Kidney capillary endothelial cell (primary cell): ENCODE measurements around the gene CIITA.

Experiments used
- DNase-seq: peaks from one replicate; pipeline ENCODE4 v3.0.0-alpha.2; 2018; ENCODE audit warnings: low spot score

Gene CIITA

GRCh38 chr16:10880594-10881452 is 3.8 kb downstream of the CIITA start:
- DNase-seq, result no peak

DNA sequence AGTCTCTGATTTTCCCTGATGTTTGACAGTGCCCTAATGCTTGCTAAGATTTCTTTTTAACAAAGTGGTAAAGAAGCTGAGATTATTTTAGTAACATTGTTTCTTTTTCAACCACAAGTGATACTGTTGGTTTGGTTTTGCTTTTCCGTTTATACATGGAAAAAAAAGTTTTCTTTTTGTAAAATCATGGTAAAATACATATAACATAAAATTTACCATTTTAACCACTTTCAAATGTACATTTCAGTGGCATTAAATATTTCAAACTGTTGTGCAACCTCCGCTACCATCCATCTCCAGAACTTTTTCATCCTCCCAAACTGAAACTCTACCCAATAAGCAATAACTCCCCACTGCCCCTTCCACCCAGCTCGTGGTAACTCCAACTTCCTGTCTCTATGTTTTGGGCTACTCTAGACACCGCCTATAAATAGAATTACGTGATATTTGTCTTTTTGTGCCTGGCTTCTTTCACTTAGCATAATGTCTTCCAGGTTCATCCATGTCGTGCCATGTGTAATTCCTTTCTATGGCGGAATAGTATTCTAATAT is 4.6 kb downstream of the CIITA start:
- no peak for DNase-seq

- no peak for DNase-seq
Observed at GRCh38 chr16:10883004-10883403, 6.0 kb downstream of the CIITA start.

GRCh38 chr16:10885246-10885645 is 8.2 kb downstream of the CIITA start:
- DNase-seq, result no peak

GRCh38 chr16:10888320-10888937 is 11.4 kb downstream of the CIITA start:
- DNase-seq, result no peak

DNA sequence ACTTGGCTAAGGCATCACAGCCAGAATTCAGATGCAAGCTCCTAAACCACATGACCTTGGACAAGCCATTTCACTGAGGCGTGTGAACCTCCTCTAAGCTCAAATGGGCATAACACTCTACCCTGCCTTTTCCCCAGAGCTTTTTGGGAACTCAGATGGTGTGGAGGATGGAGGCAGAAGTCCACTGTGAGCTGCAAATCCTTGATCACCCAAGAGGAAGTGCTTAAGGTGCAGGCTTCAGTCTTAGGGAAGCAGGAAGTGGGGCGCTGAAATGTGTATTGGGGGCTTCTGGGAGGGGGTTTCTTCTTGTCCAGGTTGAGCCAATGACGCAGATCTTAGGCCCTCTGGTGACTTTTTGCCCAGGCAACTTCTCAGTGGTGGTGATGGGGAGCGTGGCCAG is 12.9 kb downstream of the CIITA start:
- DNase-seq, result no peak

DNA sequence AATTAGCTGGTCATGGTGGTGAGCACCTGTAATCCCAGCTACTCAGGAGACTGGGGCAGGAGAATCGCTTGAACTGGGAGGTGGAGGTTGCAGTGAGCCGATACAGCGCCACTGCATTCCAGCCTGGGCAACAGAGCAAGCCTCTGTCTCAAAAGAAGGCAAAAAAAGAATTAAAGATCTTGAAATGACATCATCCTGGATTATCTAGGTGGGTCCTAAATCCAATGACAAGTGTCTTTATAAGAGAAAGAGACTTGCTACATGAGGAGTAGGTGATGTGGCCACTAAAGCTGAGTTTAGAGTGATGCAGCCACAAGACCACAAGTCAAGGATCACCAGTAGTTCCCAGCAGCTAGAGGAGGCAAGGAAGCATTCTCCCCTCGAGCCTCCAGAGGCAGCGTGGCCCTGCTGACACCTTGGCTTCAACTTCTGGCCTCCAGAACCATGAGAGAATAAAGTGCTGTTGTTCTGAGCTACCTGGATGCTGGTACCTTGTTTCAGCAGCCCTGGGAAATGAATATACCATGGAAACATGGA is 15.8 kb downstream of the CIITA start:
- DNase-seq, result no peak

GRCh38 chr16:10895053-10895946 is 18.3 kb downstream of the CIITA start:
- no peak for DNase-seq

- DNase-seq, result no peak
Observed at GRCh38 chr16:10896165-10896564, 19.2 kb downstream of the CIITA start.

- no peak for DNase-seq
Observed at GRCh38 chr16:10896723-10897122, 19.7 kb downstream of the CIITA start.

- no peak for DNase-seq
Observed at GRCh38 chr16:10897134-10897533, 20.1 kb downstream of the CIITA start.

GRCh38 chr16:10902999-10903398 is 26.0 kb downstream of the CIITA start:
- no peak for DNase-seq

- no peak for DNase-seq
Observed at GRCh38 chr16:10906482-10906881, 29.5 kb downstream of the CIITA start.

GRCh38 chr16:10906914-10907756 is 30.1 kb downstream of the CIITA start:
- no peak for DNase-seq

GRCh38 chr16:10907757-10908045 is 30.7 kb downstream of the CIITA start:
- DNase-seq, result no peak

DNA sequence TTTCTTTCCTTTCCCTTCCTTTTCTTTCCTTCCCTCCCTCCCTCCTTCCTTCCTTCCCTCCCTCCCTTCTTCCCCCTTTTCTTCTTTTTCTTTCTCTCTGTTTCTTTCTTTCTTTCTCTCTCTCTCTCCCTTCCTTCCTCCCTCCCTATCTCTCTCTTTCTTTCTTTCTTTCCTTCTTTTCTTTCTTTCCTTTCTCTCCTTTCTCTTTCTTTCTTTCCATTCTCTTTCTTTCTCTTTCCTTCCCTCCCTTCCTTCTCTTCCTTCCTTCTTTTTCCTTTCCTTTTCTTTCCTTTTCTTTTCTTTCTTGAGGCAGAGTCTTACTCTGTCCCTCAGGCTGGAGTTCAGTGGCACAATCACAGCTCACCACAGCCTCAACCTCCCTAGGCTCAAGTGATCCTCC is 34.3 kb downstream of the CIITA start:
- DNase-seq, result no peak

DNA sequence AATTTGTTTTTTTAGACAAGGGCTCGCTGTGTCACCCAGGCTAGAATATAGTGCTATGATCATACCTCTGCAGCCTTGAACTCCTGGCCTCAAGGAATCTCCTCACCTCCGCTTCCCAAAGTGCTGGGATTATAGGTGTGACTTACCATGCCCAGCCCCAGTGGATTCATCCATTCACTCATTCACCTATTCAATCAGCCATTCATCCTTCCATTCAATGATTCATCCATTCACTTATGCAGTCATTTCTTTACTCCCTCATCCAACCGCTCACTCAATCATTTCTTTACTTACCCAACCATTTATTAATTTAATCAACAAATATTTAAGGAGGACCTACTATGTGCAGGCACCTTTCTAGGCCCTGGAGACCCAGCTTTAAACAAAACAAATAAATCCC is 39.5 kb downstream of the CIITA start:
- DNase-seq, result no peak

DNA sequence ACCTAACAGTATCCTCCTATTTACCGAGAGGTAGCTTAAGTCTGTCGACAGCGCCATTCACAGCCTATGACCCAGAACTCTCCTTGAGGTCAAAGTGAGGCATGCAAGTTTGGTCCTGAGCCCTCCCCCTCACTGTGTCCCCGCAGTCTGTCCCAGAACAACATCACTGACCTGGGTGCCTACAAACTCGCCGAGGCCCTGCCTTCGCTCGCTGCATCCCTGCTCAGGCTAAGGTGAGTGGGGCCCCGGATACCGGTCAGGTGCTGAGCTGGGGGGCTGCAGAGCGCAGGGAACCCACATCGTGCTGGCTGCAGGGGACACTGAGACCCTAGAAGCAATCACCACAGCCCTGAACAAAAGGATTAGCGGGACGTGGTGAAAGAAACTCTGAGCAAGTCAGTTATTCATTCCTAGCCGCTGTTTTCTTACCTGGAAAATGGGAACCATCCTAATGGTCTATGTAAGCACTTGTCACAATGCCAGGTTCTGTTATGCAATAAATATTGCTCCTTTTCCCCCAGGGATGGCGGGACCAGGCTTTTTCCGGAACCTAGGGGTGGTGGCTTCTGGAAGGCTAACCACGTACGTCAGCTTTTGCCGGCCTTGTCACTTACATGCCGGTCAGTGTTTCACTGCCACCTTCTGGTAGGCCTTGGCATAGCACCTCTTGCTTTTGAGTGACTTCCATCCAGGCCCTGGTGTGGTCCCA is 41.4 kb downstream of the CIITA start:
- DNase-seq, result peak; percentile 89

GRCh38 chr16:10919003-10919351 is 42.0 kb downstream of the CIITA start:
- DNase-seq, result no peak

DNA sequence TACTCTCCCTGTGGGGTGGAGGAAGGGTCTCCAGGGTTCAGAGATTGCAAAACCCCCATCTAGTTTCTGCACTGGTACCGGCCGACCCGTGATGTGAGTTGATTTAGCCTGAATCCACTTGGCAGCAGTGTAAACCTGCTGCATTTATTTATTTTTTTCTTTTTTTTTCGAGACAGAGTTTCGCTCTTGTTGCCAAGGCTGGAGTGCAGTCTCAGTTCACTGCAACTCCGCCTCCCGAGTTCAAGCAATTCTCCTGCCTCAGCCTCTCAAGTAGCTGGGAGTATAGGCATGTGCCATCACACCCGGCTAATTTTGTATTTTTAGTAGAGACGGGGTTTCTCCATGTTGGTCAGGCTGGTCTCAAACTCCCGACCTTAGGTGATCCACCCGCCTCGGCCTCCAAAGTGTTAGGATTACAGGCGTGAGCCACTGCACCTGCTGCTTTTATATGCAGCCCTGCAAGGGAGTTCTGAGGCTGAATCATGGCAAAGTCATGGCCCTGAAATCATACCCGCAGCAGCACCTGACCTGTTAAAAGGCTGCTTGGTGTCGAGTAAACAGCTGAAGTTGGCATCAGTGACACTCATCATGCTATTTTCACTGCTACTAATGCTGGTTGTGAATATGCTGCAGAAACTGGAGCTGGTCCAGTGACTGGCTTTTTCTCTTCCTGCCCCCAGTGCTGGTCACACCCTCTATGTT is 43.9 kb downstream of the CIITA start:
- no peak for DNase-seq
